ENCODE measurements around the gene AARSD1.
"Not testable (repeated sequence)": the region's sequence is repeated elsewhere in the genome, so short reads cannot be mapped to it uniquely, and the experiment has no call there.

AARSD1 gene

DNA sequence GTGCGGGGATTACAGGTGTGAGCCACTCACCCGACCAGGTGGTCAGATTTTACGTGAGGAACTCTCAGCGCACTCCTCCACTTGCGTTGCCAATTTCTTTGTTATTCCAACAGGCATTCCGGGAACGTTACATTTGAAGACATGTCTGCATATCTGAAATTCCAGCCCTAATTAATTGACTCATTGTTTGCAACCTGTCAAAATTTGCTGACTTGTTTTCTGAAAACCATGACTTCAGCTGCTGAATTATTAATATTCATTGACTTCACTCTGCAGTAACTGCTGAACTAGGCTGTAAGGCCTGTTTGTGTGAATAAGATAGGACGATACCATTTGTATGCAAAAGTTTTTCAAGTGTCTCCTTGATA, 47.0 kb downstream of the AARSD1 start:
- Histone ChIP-seq H4K91ac (ENCODE audit: low read depth, low read length, poor library complexity) (no peak overlapping the region), H2AFZ (ENCODE audit: low read length) (no peak overlapping the region)
- no peak for DNase-seq (ENCODE audit: low spot score)

DNA sequence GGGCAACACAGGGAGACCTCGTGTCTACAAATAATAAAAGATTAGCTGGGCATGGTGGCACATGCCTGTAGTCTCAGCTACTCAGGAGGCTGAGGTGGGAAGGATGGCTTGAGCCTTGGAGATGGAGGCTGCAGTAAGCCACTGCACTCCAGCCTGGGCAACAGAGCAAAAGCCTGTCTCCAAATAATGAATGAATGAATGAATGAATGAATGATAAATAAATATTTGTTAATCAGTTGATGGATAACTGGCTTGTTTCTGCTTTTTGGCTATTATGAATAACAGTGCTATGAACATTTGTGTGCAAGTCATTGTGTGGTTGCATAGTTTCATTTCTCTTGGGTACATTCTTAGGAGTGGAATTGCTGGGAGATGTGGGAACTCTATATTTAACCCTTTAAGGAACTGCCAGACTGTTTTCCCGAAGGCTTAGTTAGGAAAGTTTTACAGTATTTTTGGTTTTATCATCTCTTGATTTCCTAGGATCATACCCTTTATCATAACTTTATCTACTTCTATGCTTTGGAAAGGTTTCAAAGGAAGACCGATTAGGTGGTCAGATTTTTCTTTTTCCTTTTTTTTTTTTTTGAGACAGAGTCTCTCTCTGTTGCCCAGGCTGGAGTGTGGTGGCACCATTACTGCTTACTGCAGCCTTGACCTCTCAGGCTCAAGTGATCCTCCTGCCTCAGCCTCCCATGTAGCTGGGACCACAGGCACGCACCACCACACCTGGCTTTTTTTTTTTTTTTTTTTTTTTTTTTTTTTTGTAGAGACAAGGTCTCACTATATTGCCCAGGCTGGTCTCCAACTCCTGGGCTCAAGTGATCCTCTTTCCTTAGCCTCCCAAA, 47.6 kb downstream of the AARSD1 start:
- not testable (repeated sequence) for H3K4me3 ChIP-seq (ENCODE audit: low read length in 2 of 2); H3K79me1 ChIP-seq (ENCODE audit: low read depth, low read length); H3K23ac ChIP-seq (ENCODE audit: low read depth, low read length, poor library complexity); H4K8ac ChIP-seq (ENCODE audit: low read depth, low read length); H2BK120ac ChIP-seq (ENCODE audit: low read depth, low read length); H2AK5ac ChIP-seq (ENCODE audit: low read depth, low read length); H2AFZ ChIP-seq (ENCODE audit: low read length); H3K4me1 ChIP-seq (ENCODE audit: control insufficient read depth in 2 of 2, insufficient read depth in 1 of 2, low read depth in 1 of 2, low read length in 2 of 2); H2BK5ac ChIP-seq (ENCODE audit: low read length); H2BK12ac ChIP-seq (ENCODE audit: low read length); H3K18ac ChIP-seq (ENCODE audit: low read length); DNase-seq (ENCODE audit: low spot score); H3K36me3 ChIP-seq (replicated peaks in 1 of 2; ENCODE audit: control insufficient read depth in 2 of 2, insufficient read depth in 2 of 2, low read length in 2 of 2); H3K9ac ChIP-seq (ENCODE audit: low read depth, low read length, poor library complexity); H3K4ac ChIP-seq (ENCODE audit: low read length); H3K9me3 ChIP-seq (replicated peaks in 1 of 2; ENCODE audit: control insufficient read depth in 2 of 2, insufficient read depth in 1 of 2, low read depth in 1 of 2, low read length in 2 of 2); H2BK15ac ChIP-seq (ENCODE audit: low read length); H3K4me2 ChIP-seq (ENCODE audit: insufficient read depth, low read length, poor library complexity, severe bottlenecking); H4K91ac ChIP-seq (ENCODE audit: low read depth, low read length, poor library complexity); H3K14ac ChIP-seq (ENCODE audit: low read length); H3K27ac ChIP-seq (replicated peaks; ENCODE audit: low read length)
- peaks cover 0 to 50% (median 0%) of the 10 kb centered on the region in 3 experiments for H3K27me3 ChIP-seq (ENCODE audit: control insufficient read depth in 3 of 3, insufficient read depth in 3 of 3, low read depth in 1 of 3, low read length in 3 of 3)
- no CpG with 5 or more reads among the region's 4 CpGs for WGBS, 2 donors (ENCODE audit: extremely low coverage in 2 of 2, insufficient read length in 2 of 2, insufficient replicate concordance in 1 of 2)

More for the DNA sequence above, 47.0 kb downstream of the AARSD1 start:
- Histone ChIP-seq H3K79me1 (ENCODE audit: low read depth, low read length) (no peaks in the 10 kb centered on the region), H3K18ac (ENCODE audit: low read length) (no peak overlapping the region), H3K9me3 (replicated peaks in 1 of 2; ENCODE audit: control insufficient read depth in 2 of 2, insufficient read depth in 1 of 2, low read depth in 1 of 2, low read length in 2 of 2) (no peaks in the 10 kb centered on the region), H2BK12ac (ENCODE audit: low read length) (no peak overlapping the region), H2BK5ac (ENCODE audit: low read length) (no peak overlapping the region), H4K8ac (ENCODE audit: low read depth, low read length) (no peak overlapping the region), H3K14ac (ENCODE audit: low read length) (no peak overlapping the region), H2BK120ac (ENCODE audit: low read depth, low read length) (no peak overlapping the region), H3K9ac (ENCODE audit: low read depth, low read length, poor library complexity) (no peak overlapping the region), H3K27me3 (ENCODE audit: control insufficient read depth in 3 of 3, insufficient read depth in 3 of 3, low read depth in 1 of 3, low read length in 3 of 3) (peaks cover 0 to 51% (median 0%) of the 10 kb centered on the region in 3 experiments), H2BK15ac (ENCODE audit: low read length) (no peak overlapping the region), H3K27ac (replicated peaks; ENCODE audit: low read length) (no peak overlapping the region), H3K4ac (ENCODE audit: low read length) (no peak overlapping the region), H2AK5ac (ENCODE audit: low read depth, low read length) (no peak overlapping the region), H3K4me1 (ENCODE audit: control insufficient read depth in 2 of 2, insufficient read depth in 1 of 2, low read depth in 1 of 2, low read length in 2 of 2) (peaks cover 0 to 2% of the 10 kb centered on the region in 2 donors), H3K4me3 (ENCODE audit: low read length in 2 of 2) (no peak overlapping the region), H3K36me3 (replicated peaks in 1 of 2; ENCODE audit: control insufficient read depth in 2 of 2, insufficient read depth in 2 of 2, low read length in 2 of 2) (no peaks in the 10 kb centered on the region), H3K23ac (ENCODE audit: low read depth, low read length, poor library complexity) (no peak overlapping the region), H3K4me2 (ENCODE audit: insufficient read depth, low read length, poor library complexity, severe bottlenecking) (no peak overlapping the region)
- WGBS, 2 donors (ENCODE audit: extremely low coverage in 2 of 2, insufficient read length in 2 of 2, insufficient replicate concordance in 1 of 2) = no CpG with 5 or more reads among the region's 8 CpGs

DNA sequence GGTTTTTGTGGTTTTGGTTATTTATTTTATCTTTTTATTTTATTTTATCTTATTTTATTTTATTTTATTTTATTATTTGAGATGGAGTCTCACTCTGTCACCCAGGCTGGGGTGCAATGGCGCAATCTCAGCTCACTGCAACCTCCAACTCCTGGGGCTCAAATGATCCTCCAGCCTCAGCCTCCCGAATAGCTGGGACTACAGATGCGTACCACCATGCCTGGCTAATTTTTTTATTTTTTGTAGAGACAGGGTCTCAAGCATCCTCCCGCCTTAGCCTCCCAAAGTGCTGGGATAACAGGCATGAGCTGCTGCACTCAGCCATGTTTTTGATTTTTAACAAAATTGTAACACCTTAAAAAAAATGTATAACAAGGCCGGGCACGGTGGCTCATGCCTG, 49.0 kb downstream of the AARSD1 start:
- not testable (repeated sequence) for H2AK5ac ChIP-seq (ENCODE audit: low read depth, low read length); H3K14ac ChIP-seq (ENCODE audit: low read length); H2BK12ac ChIP-seq (ENCODE audit: low read length); H2AFZ ChIP-seq (ENCODE audit: low read length); H3K4me3 ChIP-seq (ENCODE audit: low read length in 2 of 2); H3K18ac ChIP-seq (ENCODE audit: low read length); H2BK120ac ChIP-seq (ENCODE audit: low read depth, low read length); H2BK15ac ChIP-seq (ENCODE audit: low read length); H4K8ac ChIP-seq (ENCODE audit: low read depth, low read length); H3K23ac ChIP-seq (ENCODE audit: low read depth, low read length, poor library complexity); H3K4ac ChIP-seq (ENCODE audit: low read length); H3K27ac ChIP-seq (replicated peaks; ENCODE audit: low read length); H3K79me1 ChIP-seq (ENCODE audit: low read depth, low read length); DNase-seq (ENCODE audit: low spot score); H3K9me3 ChIP-seq (replicated peaks in 1 of 2; ENCODE audit: control insufficient read depth in 2 of 2, insufficient read depth in 1 of 2, low read depth in 1 of 2, low read length in 2 of 2); H3K9ac ChIP-seq (ENCODE audit: low read depth, low read length, poor library complexity); H2BK5ac ChIP-seq (ENCODE audit: low read length); H3K36me3 ChIP-seq (replicated peaks in 1 of 2; ENCODE audit: control insufficient read depth in 2 of 2, insufficient read depth in 2 of 2, low read length in 2 of 2); H3K4me2 ChIP-seq (ENCODE audit: insufficient read depth, low read length, poor library complexity, severe bottlenecking); H4K91ac ChIP-seq (ENCODE audit: low read depth, low read length, poor library complexity); H3K4me1 ChIP-seq (ENCODE audit: control insufficient read depth in 2 of 2, insufficient read depth in 1 of 2, low read depth in 1 of 2, low read length in 2 of 2)
- H3K27me3 ChIP-seq (ENCODE audit: control insufficient read depth in 3 of 3, insufficient read depth in 3 of 3, low read depth in 1 of 3, low read length in 3 of 3) = peaks cover 0 to 51% (median 0%) of the 10 kb centered on the region in 3 experiments
- WGBS, 2 donors (ENCODE audit: extremely low coverage in 2 of 2, insufficient read length in 2 of 2, insufficient replicate concordance in 1 of 2) = no CpG with 5 or more reads among the region's 6 CpGs

DNA sequence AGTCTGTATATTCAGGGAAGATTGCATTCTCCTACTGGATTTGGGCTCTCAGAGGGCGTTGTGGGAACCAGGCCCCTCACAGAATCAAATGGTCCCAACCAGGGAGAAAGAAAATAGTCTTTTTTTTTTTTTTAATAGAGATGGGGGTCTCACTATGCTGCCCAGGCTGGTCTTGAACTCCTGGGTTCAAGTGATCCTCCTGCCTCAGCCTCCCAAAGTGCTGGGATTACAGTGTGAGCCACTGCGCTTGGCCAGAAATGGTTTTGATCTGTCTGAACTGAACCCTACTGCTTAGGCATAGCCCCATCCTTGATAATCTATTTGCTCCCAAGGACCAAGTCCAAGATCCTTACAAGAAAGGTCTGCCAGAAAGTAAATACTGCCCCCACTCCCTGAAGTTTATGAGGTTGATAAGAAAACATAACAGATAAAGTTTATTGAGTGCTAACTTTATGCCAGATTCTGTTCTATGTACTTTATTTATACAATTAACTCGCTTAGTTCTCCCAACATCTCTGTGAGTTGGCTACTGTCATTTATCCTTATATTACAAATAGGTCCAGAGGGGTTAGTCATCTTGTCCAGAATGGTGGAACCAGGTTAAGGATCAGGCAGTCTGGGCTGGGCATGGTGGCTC, 50.2 kb downstream of the AARSD1 start:
- Histone ChIP-seq H2AK5ac (ENCODE audit: low read depth, low read length) (no peak overlapping the region), H2BK15ac (ENCODE audit: low read length) (no peak overlapping the region), H4K8ac (ENCODE audit: low read depth, low read length) (no peak overlapping the region), H3K4me2 (ENCODE audit: insufficient read depth, low read length, poor library complexity, severe bottlenecking) (no peak overlapping the region), H3K9me3 (replicated peaks in 1 of 2; ENCODE audit: control insufficient read depth in 2 of 2, insufficient read depth in 1 of 2, low read depth in 1 of 2, low read length in 2 of 2) (no peaks in the 10 kb centered on the region), H3K4me1 (ENCODE audit: control insufficient read depth in 2 of 2, insufficient read depth in 1 of 2, low read depth in 1 of 2, low read length in 2 of 2) (no peaks in the 10 kb centered on the region), H3K36me3 (replicated peaks in 1 of 2; ENCODE audit: control insufficient read depth in 2 of 2, insufficient read depth in 2 of 2, low read length in 2 of 2) (no peaks in the 10 kb centered on the region), H3K18ac (ENCODE audit: low read length) (no peak overlapping the region), H2BK120ac (ENCODE audit: low read depth, low read length) (no peak overlapping the region), H3K9ac (ENCODE audit: low read depth, low read length, poor library complexity) (no peak overlapping the region), H2BK12ac (ENCODE audit: low read length) (no peak overlapping the region), H3K14ac (ENCODE audit: low read length) (no peak overlapping the region), H2BK5ac (ENCODE audit: low read length) (no peak overlapping the region), H3K4me3 (ENCODE audit: low read length in 2 of 2) (no peak overlapping the region), H4K91ac (ENCODE audit: low read depth, low read length, poor library complexity) (no peak overlapping the region), H3K79me1 (ENCODE audit: low read depth, low read length) (no peaks in the 10 kb centered on the region), H3K23ac (ENCODE audit: low read depth, low read length, poor library complexity) (no peak overlapping the region), H2AFZ (ENCODE audit: low read length) (no peak overlapping the region), H3K27ac (replicated peaks; ENCODE audit: low read length) (no peak overlapping the region), H3K4ac (ENCODE audit: low read length) (no peak overlapping the region), H3K27me3 (ENCODE audit: control insufficient read depth in 3 of 3, insufficient read depth in 3 of 3, low read depth in 1 of 3, low read length in 3 of 3) (peaks cover 0 to 49% (median 0%) of the 10 kb centered on the region in 3 experiments)
- no peak for DNase-seq (ENCODE audit: low spot score)
- no CpG with 5 or more reads among the region's 3 CpGs for whole genome bisulfite sequencing, 2 donors (ENCODE audit: extremely low coverage in 2 of 2, insufficient read length in 2 of 2, insufficient replicate concordance in 1 of 2)

Measured in neuronal stem cell (in vitro differentiated cells).